Cardiac muscle cell (in vitro differentiated cells and primary cell): ENCODE data around the gene PDIA5. TPM values are rescaled to one million over a fixed set of nuclear protein-coding genes. Genes with fewer than 3 reads are reported as not detected.

Experiments used
- DNase-seq, 2 donors: peaks; one replicate each; pipeline versions ENCODE4 v3.0.0 to v3.0.0-alpha.2; 2010 to 2017; ENCODE audit warnings: low read depth in 1 of 2, low spot score in 1 of 2
- H3K27ac ChIP-seq: fragments of 200-600 bp; sonication (generic); 2 replicates; pipeline ENCODE4 v1.5.1; 2016
- H3K27me3 ChIP-seq: fragments of 200-600 bp; sonication (generic); 2 replicates; pipeline ENCODE4 v1.6.0; 2016; ENCODE audit warnings: control low read depth
- H3K36me3 ChIP-seq: fragments of 200-600 bp; sonication (generic); 2 replicates; pipeline ENCODE4 v1.5.1; 2016; ENCODE audit warnings: control low read depth
- H3K4me1 ChIP-seq: fragments of 200-600 bp; sonication (generic); 2 replicates; pipeline ENCODE4 v1.8.1; 2017; ENCODE audit warnings: low read depth, mild to moderate bottlenecking, mixed run types
- H3K4me3 ChIP-seq: fragments of 200-600 bp; sonication (generic); 2 replicates; pipeline ENCODE4 v1.5.1; 2016; ENCODE audit warnings: mild to moderate bottlenecking
- H3K9me3 ChIP-seq: fragments of 200-600 bp; sonication (generic); 2 replicates; pipeline ENCODE4 v1.5.1; 2017; ENCODE audit warnings: low read depth, mild to moderate bottlenecking, control low read depth
- CTCF ChIP-seq: IDR thresholded peaks from 2 replicates; pipeline ENCODE4 v1.5.1; 2012; ENCODE audit warnings: low read depth, mild to moderate bottlenecking, low read length
- polyA plus RNA-seq: library from polyadenylated mRNA; unstranded; fragments of >200 nt; fragmentation: Nextera tagmentation; extraction: Ambion mirVana; gene quantifications from 2 replicates; pipeline ENCODE4 v1.2.1, GENCODE V29; 2016
- total RNA-seq: library from RNA; depleted of rRNA; stranded (reverse); fragments of >200 nt; gene quantifications from 2 replicates; pipeline ENCODE4 v1.2.3, GENCODE V29; 2016

Gene PDIA5
- total and polyA plus RNA-seq, 2 experiments from 2014 or later = 14.5 to 19.5 TPM

GRCh38 chr3:123088387-123088786 is 21.6 kb downstream of the PDIA5 start:
- H3K4me1 ChIP-seq = peaks cover 46% of the 10 kb centered on the region
- no peak overlapping the region for H3K27ac ChIP-seq
- no peaks in the 10 kb centered on the region for H3K9me3 ChIP-seq
- H3K27me3 ChIP-seq = no peaks in the 10 kb centered on the region
- no peak for TF ChIP-seq CTCF
- no peak overlapping the region for H3K4me3 ChIP-seq
- no peak for DNase-seq
- H3K36me3 ChIP-seq = no peaks in the 10 kb centered on the region

GRCh38 chr3:123089611-123090331 is 22.9 kb downstream of the PDIA5 start:
- H3K27ac ChIP-seq = no peak overlapping the region
- H3K9me3 ChIP-seq = no peaks in the 10 kb centered on the region
- no peak for DNase-seq
- TF ChIP-seq CTCF = no peak
- H3K36me3 ChIP-seq = no peaks in the 10 kb centered on the region
- H3K4me1 ChIP-seq = peaks cover 44% of the 10 kb centered on the region
- H3K4me3 ChIP-seq = no peak overlapping the region
- H3K27me3 ChIP-seq = no peaks in the 10 kb centered on the region

GRCh38 chr3:123090728-123091531 is 24.1 kb downstream of the PDIA5 start:
- TF ChIP-seq CTCF = no peak
- H3K27ac ChIP-seq = no peak overlapping the region
- no peaks in the 10 kb centered on the region for H3K9me3 ChIP-seq
- no peak overlapping the region for H3K4me3 ChIP-seq
- no peaks in the 10 kb centered on the region for H3K27me3 ChIP-seq
- no peaks in the 10 kb centered on the region for H3K36me3 ChIP-seq
- no peak for DNase-seq
- H3K4me1 ChIP-seq = peaks cover 32% of the 10 kb centered on the region

- Histone ChIP-seq H3K36me3 (no peaks in the 10 kb centered on the region), H3K9me3 (no peaks in the 10 kb centered on the region)
- TF ChIP-seq CTCF = no peak
Measured at GRCh38 chr3:123092243-123092642, 25.4 kb downstream of the PDIA5 start.

GRCh38 chr3:123093696-123094095 is 26.9 kb downstream of the PDIA5 start:
- no peak for DNase-seq
- Histone ChIP-seq H3K4me3 (no peak overlapping the region), H3K27me3 (no peaks in the 10 kb centered on the region), H3K27ac (peak overlapping the region; percentile 20), H3K9me3 (no peaks in the 10 kb centered on the region), H3K4me1 (peaks cover 35% of the 10 kb centered on the region), H3K36me3 (no peaks in the 10 kb centered on the region)
- no peak for TF ChIP-seq CTCF

More at GRCh38 chr3:123092243-123092642, 25.4 kb downstream of the PDIA5 start:
- H3K4me3 ChIP-seq = no peak overlapping the region
- DNase-seq = no peak
- no peaks in the 10 kb centered on the region for H3K27me3 ChIP-seq
- no peak overlapping the region for H3K27ac ChIP-seq
- H3K4me1 ChIP-seq = peaks cover 30% of the 10 kb centered on the region
